PC-9 (cell line): ENCODE measurements around the gene RRP1. TPM values are rescaled to one million over a fixed set of nuclear protein-coding genes. Genes with fewer than 3 reads are reported as not detected.

Experiments used
- BruUV-seq: library from RNA; stranded (reverse); fragments of 400-500 nt; replicated peaks from 2 replicates; lab custom pipeline; 2021; lab: Mats Ljungman, UMichigan
- CTCF ChIA-PET: fragments of 300-600 bp; sonication (Branson Sonifier 250); formaldehyde crosslinking; loops from one replicate; lab custom pipeline; 2022; ENCODE audit warnings: antibody characterized with exemption; lab: Charles Lee
- POLR2A ChIA-PET: fragments of 300-600 bp; sonication (Branson Sonifier 250); formaldehyde crosslinking; loops from one replicate; lab custom pipeline; 2022; ENCODE audit warnings: antibody characterized with exemption; ENCODE audit not compliant: unreplicated experiment; lab: Charles Lee
- DNase-seq, 2 experiments: peaks; one replicate each; pipeline versions ENCODE4 v3.0.0 to v3.0.0-alpha.2; 2015 to 2022; ENCODE audit warnings: mixed read lengths in 1 of 2
- H2AFZ ChIP-seq: fragments of 200-600 bp; sonication (generic); 2 replicates; pipeline ENCODE4 v1.8.1; 2017; ENCODE audit warnings: antibody characterized with exemption
- H3F3A ChIP-seq: fragments of 200-600 bp; sonication (generic); 2 replicates; pipeline ENCODE4 v1.8.1; 2017; ENCODE audit warnings: antibody characterized with exemption, mild to moderate bottlenecking, low read depth; ENCODE audit not compliant: insufficient read depth
- H3K27ac ChIP-seq: fragments of 200-600 bp; sonication (generic); 2 replicates; pipeline ENCODE4 v1.6.1; 2016; ENCODE audit warnings: mixed run types
- H3K27me3 ChIP-seq: fragments of 200-600 bp; sonication (generic); 2 replicates; pipeline ENCODE4 v1.6.1; 2016; ENCODE audit warnings: low read depth, mixed run types; ENCODE audit not compliant: insufficient read depth
- H3K36me3 ChIP-seq: fragments of 200-600 bp; sonication (generic); 2 replicates; pipeline ENCODE4 v1.6.1; 2016; ENCODE audit warnings: low read depth, mixed run types
- H3K4me1 ChIP-seq: fragments of 200-600 bp; sonication (generic); replicated peaks from 2 replicates; pipeline ENCODE4 v1.6.1; 2016; ENCODE audit warnings: mixed run types; ENCODE audit not compliant: insufficient read depth
- H3K4me2 ChIP-seq: fragments of 200-600 bp; sonication (generic); 2 replicates; pipeline ENCODE4 v1.6.1; 2017; ENCODE audit warnings: mixed run types
- H3K4me3 ChIP-seq: fragments of 200-600 bp; sonication (generic); 2 replicates; pipeline ENCODE4 v1.6.1; 2016; ENCODE audit warnings: mixed run types
- H3K79me2 ChIP-seq: fragments of 200-600 bp; sonication (generic); 2 replicates; pipeline ENCODE4 v1.6.1; 2017; ENCODE audit warnings: low read depth, mixed run types
- H3K9me2 ChIP-seq: fragments of 200-600 bp; sonication (generic); 2 replicates; pipeline ENCODE4 v1.8.1; 2017; ENCODE audit warnings: mild to moderate bottlenecking; ENCODE audit not compliant: insufficient read depth
- H3K9me3 ChIP-seq: fragments of 200-600 bp; sonication (generic); 2 replicates; pipeline ENCODE4 v1.8.1; 2016; ENCODE audit warnings: low read depth; ENCODE audit not compliant: insufficient read depth
- H4K20me1 ChIP-seq: fragments of 200-600 bp; sonication (generic); 2 replicates; pipeline ENCODE4 v1.8.1; 2017; ENCODE audit not compliant: insufficient read depth
- CTCF ChIP-seq: fragments of 200-600 bp; sonication (generic); conservative IDR thresholded peaks from 2 replicates; pipeline ENCODE4 v1.6.1; 2017; ENCODE audit warnings: mixed run types, antibody characterized with exemption, mild to moderate bottlenecking, moderate library complexity
- EZH2 ChIP-seq: fragments of 200-600 bp; sonication (generic); IDR thresholded peaks from 2 replicates; pipeline ENCODE4 v1.8.0; 2017; ENCODE audit warnings: antibody characterized with exemption, low read depth
- intact Hi-C: fragments of 100-400 bp; cut with micrococcal nuclease; formaldehyde crosslinking; loops from one replicate; pipeline ENCODE4 v1.10.0; 2022; ENCODE audit not compliant: unreplicated experiment
- total RNA-seq: library from RNA; stranded (reverse); gene quantifications from 2 replicates; pipeline ENCODE4 v1.2.3, GENCODE V29; 2021

The RRP1 gene
- total RNA-seq, 1 experiment from 2014 or later, result 24.9 TPM

DNA sequence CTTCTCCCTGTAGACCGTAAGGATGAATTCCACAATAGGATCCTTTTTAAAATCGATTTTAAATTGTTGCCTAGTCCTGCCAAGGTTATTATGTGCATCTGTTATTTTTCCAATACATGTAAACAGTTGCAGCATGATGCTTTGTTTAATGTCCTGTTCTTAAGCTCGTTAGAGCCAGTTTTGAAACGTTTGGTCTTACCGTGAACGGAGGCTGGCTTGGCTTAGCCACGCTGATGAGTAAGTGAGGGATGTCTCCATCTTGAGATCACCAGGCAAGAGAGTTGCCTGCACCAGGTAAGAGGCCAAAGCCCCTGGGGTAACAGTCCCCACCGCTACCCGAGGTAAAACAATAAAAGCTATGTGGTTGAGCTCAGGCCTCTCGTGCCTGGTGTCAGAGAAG is 30.6 kb upstream of the RRP1 start:
- DNase-seq, result no peak
- H3K36me3 ChIP-seq, result no peaks in the 10 kb centered on the region
- no peaks in the 10 kb centered on the region for H3K4me1 ChIP-seq
- no TSS peak for BruUV-seq
- peaks cover 10% of the 10 kb centered on the region; the same call in 1 of the 2 replicates for H3F3A ChIP-seq
- intact Hi-C loops, result no loop called here
- no peak overlapping the region for H3K4me3 ChIP-seq
- H3K79me2 ChIP-seq, result no peaks in the 10 kb centered on the region
- no peak overlapping the region for H3K4me2 ChIP-seq
- H3K27ac ChIP-seq, result no peak overlapping the region
- no peaks in the 10 kb centered on the region for H3K27me3 ChIP-seq
- ChIA-PET POLR2A (interaction anchor here (0.9 kb wide), 1 partner anchor 10 kb away, joined by 4 read pairs; no protein-coding TSS in a partner anchor), CTCF (no interaction called here)
- H3K9me2 ChIP-seq, result no peaks in the 10 kb centered on the region
- no peaks in the 10 kb centered on the region for H4K20me1 ChIP-seq
- H3K9me3 ChIP-seq, result no peaks in the 10 kb centered on the region
- TF ChIP-seq CTCF (no peak), EZH2 (no peak)
- no peak overlapping the region for H2AFZ ChIP-seq

GRCh38 chr21:43759651-43760050 is 29.7 kb upstream of the RRP1 start:
- Histone ChIP-seq H3K27me3 (no peaks in the 10 kb centered on the region), H3K36me3 (no peaks in the 10 kb centered on the region), H3K4me1 (no peaks in the 10 kb centered on the region), H4K20me1 (no peaks in the 10 kb centered on the region), H3K9me3 (no peaks in the 10 kb centered on the region), H3K9me2 (no peaks in the 10 kb centered on the region), H3K4me3 (no peak overlapping the region), H3K4me2 (no peak overlapping the region), H3F3A (peaks cover 15% of the 10 kb centered on the region; the same call in 1 of the 2 replicates), H3K79me2 (no peaks in the 10 kb centered on the region), H2AFZ (no peak overlapping the region), H3K27ac (no peak overlapping the region)
- POLR2A ChIA-PET, result interaction anchor here (0.9 kb wide), 1 partner anchor 9 kb away, joined by 4 read pairs; no protein-coding TSS in a partner anchor
- intact Hi-C loops, result no loop called here
- no TSS peak for BruUV-seq
- CTCF ChIA-PET, result no interaction called here
- DNase-seq, result no peak
- no peak for TF ChIP-seq CTCF
- TF ChIP-seq EZH2, result no peak

DNA sequence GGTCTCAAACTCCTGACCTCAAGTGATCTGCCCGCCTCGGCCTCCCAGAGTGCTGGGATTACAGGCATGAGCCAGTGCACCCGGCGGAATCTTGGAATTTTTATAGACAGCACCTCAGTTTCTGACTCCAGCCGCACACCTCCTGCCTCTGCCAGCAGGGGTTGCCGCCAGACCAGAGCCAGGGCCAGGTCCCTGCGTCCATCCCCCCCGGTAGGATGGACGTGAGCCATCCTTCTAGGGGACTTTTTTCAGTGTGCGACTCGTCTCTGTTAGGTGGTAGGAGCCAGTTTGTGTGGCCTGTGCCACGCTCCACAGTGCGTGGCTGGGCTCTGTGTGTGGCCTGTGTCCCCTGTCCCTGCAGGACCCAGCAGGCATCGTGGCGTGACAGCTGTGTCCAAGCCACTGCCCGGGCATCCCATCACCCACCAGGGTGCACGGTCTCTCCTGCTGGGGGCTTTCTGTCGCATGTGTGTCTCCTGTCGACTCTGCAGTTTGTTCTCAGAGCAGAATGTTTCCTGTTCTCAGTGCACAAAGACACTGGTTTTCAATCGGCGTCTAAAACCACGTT is 28.9 kb upstream of the RRP1 start:
- Histone ChIP-seq H2AFZ (no peak overlapping the region), H3K4me2 (no peak overlapping the region), H3K27ac (no peak overlapping the region), H3K79me2 (no peaks in the 10 kb centered on the region), H3K27me3 (no peaks in the 10 kb centered on the region), H3K4me3 (no peak overlapping the region), H3K9me3 (no peaks in the 10 kb centered on the region), H3K9me2 (no peaks in the 10 kb centered on the region), H3F3A (peaks cover 22% of the 10 kb centered on the region; the same call in 1 of the 2 replicates), H3K36me3 (no peaks in the 10 kb centered on the region), H3K4me1 (no peaks in the 10 kb centered on the region), H4K20me1 (no peaks in the 10 kb centered on the region)
- POLR2A ChIA-PET, result no interaction called here
- CTCF ChIA-PET, result no interaction called here
- BruUV-seq, result no TSS peak
- DNase-seq, result no peak
- intact Hi-C loops, result no loop called here
- TF ChIP-seq EZH2, result no peak
- TF ChIP-seq CTCF, result peak; percentile 28; the same call in 1 of the 2 replicates
